ENCODE results near the gene SCP2D1.

Gene SCP2D1

DNA sequence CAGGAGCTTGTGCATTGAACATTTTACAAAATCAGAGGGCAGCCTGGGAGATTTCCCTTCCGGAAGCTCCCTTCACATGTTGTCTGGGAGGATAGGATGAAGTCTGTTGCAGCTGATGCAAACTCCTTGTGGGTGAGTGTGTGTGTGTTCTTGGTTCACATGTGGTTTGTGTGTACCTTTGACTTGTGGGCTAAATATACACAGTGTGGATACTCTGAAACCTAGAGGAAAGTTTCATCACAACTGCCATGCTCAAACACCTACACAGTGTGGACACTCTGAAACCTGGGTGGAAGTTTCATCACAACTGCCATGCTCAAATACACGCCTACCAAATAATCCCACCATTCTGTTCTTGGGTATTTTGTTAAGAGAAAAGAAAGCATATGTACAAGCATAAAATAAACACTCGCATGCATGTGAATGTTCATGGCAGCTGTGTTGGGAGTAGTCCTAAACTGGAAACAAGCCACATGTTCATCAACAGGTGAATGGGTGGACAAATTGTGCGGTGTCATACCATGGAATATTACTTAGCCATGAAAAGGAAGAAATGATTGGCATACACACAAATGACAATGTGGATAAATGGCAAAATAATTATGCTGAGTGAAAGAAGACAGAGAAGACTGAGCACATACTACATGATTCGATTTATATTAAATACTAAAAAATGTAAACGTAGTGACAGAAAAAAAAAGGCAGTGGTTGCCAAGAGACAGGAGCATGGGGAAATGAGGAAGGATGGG lies 1.8 kb downstream of the SCP2D1 start:
- no peak for DNase-seq

DNA sequence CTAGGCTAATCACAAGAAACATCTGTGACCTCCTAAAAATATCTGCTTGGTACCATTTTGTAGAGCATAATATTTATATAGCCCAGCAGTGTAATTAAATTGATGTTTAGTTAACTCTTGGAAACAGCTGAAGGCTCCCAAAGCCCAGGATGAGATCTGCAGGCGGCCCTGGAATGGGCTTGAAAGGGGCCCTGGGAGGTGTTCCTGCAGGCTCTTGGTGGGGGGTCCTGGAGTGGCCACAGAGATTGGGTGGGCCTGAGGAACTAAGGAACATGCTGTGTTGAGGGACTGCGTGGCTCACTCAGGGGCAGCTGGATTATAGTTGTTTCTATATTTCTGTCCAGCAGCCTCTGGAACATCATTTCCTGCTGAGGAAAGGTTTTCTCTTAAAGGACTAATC lies 9.2 kb downstream of the SCP2D1 start:
- DNase-seq: no peak

DNA sequence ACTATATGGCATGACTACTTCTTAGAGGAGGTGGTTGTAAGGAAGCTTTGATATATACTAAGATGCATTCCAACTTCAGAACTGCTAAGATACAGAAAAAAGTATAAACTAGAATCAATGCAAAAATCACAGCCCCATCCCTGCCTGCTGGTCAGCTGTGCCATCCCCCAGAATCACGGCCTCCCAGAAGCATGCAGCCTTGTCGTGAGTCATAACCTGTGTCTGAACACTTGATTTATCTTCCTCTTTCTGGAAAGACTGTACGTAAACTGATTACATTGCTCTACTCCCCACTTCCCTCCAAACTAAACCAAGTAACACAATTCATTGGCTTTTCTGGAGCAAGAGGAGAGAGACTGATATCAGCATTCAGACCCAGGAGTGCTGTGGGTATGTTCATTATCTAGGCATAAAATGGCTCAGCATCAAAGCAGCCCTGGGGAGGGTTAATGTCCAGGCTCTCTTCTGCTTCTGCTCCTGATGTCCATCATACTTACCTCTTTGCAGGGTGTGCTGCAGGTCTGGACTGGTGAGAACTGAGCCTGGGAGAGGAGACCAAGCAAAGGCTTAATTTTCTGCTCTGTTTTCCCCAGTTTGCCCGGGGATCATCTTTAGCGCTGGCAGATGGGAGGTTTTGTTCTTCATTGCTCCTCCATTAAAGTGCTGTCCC lies 18.4 kb downstream of the SCP2D1 start:
- DNase-seq: no peak

DNA sequence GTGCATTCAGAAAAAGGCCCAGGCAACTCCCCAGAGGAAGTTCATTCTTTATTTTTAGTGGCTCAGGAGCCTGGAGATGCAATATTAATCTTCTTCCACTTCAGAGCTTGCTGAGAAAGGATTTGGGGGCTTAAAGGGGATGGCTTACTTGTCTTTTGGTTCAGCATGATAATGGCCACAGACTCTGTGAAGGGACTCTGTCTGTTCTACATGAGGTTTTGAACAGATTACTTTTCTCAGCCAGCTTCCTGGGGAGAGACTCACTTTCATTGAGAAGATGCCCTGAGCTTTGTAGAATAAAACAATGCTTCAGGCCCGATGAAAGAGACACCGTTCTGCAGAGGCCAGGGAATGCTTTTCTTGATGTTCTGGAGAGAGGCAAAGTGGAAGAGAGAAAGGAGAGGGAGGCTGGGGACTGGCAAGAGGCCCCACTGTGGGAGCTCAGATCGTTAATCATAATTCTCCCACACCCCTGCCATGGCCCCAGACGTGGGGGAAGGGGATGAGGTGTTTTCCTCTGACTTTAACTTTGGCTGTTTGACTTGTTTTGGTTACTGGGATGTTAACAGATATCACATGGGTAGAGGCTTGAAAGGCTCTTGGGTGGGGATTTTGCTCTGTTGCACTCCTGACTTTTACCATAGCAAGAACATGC lies 19.1 kb downstream of the SCP2D1 start:
- no peak for DNase-seq

DNA sequence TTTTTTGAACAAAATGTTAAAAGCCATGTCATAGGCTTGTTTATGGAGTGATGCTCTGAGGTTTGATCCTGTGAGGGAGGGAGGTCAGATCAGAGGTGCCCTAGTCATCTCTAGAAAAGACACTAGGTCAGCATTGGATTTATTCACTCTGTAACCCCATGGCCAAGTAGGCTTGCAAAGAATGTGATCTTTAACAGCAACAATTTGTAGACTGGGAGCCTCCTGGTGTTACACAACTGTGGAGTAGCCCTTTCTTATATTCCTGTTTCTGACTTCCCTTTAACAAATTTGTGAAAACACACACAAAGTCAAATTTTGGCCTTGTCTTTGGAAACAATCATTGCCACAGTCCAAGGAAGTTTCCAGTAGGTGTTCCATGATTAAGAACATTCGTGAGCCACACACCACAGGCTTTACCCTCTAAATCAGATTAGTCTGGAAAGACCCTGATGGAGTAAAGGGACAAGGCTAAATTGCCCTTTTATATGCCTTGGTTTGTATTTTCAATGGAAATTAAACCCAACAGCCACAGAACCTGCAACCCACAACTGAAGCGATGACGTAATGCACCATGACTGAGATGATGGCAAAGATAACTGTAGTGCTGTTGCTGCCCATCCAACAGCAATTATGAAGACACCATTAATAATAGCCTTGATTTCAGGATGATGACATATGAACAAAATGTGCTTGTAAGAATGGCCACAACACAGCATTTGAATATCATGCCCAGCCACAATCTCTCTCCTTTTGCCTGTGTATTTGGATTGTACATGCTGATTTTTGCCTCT lies 22.1 kb downstream of the SCP2D1 start:
- no peak for DNase-seq

DNA sequence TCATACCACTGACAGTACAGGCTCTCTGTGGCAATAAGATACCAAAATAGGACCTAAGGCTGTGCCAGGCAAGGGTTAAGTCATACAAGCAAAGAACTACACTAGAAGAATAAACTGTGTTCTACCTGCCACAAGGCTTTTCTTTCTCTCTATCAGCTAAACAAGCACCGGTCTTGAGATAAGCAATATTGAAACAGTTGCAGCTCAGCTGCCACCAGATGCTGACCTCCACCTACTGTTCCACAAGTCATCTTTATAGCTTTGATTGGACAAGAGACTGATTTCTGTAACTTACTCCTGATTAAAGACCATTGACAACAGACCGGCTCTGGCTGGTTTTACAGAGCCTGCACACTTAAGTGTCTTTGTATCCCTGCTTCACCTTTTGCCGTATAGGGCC lies 24.1 kb downstream of the SCP2D1 start:
- DNase-seq: no peak

DNA sequence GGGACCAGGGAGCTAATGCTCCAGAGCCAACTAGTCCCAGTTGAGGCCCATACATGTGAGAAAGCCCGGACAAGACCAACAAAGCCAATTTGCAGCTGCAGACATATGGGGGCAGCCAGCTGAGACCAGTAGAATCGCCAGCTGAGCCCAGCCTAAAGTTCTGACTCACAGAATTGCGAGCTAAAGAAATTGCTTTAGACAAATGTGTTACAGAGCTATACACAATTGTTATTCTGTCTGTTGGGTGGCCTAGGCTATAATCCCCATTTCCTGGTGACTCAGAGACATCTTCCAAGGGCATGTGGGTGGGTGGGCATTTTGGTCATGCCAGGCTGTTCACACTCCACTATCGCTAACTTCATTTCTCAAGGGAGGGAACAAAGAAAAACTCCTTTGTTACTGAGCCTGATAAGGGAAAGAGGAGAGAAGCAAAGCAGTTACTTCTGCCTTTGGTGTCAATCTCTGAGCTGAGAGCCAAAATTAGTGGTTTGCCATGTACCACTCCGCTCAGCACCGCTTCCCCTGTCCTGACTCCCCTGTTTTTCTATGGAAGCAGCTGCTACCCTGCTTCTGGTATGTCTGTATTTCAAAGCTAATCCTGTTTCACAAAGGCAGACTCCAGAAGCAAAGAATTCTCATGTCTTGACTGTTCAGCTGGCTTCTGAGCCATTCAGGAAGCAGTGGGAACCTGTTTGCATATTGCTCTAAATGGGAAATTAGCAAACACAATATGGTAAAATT lies 26.1 kb downstream of the SCP2D1 start:
- DNase-seq: no peak

DNA sequence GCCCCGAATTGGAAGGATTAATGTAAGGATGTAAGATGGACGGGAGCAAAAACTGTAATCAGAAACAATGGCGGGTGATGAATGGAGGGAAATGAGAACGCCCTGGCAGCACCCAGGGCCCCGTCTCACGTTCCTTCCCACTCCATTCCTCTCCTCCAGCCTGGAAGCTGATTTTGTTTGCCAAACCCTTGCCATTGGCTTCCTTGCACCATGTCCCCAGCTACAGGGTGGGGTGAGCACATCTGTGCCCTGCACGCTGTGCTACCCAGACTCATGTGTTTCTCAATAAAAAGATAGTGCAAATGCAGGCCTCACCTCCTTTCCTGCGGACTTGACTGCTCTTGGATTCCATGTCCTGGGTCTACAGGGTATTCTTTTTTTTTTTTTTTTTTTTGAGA lies 26.7 kb downstream of the SCP2D1 start:
- DNase-seq: no peak

DNA sequence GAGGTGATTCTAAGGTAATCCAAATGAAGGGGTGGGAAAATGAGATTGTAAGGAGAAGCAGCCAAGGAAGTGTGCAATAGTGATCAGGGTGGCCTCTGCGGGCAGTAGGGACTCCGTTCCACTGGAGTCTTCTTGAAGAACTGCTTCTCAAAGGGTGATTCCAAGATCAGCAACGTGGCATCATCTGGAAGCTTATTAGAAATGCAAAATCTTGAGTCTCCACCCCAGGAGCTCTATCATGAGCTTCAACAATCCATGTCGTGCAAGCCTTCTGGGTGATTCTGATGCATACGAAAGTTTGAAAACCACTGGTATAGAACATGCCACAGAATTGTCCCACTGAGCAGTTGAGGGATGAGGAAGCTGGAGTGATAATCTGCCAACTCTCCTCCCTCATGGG lies 31.4 kb downstream of the SCP2D1 start:
- no peak for DNase-seq

DNA sequence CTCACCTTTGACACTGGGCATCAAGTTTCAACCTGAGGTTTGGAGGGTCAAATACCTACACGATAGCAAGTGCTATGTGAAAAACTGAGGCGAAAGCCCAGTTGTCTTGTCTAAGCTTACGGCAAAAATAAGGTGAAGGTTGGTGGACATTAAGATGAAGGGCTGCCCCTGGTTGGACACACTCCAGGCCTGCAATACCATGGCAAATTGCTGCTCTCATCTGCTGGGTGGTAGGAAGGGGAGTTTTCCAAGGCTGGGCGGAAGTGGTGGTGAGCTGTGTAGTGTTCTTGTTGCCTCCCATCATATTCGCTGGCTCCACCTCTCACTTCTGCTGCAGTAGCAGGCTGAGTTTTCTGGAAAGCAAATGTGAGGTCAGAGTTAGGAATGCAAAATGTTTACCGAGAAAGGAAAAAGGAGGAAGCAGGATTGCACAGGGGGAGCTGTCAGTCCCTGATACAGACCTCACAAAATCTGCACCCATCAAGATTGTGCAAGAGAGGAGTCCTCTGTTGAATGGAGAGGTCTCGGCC lies 33.7 kb downstream of the SCP2D1 start:
- DNase-seq: no peak

DNA sequence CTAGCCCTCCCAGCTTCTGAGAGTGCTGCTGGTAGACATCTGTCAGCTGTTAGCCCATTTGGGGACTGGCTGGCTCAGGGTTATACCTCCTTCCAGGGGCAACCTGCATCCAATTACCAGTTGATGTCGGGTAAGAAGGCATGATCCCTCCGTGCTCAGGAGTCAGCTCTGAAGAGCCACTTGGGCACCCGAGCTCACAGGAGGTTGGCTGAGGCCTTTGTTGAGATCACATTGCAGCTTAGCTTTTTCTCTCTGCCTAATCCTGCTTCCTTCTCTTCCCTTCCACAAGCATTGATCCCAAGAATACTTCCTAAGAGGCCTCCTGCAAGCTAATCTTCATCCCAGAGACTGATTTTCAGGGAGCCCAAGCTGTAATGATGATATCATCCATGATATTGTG lies 35.5 kb downstream of the SCP2D1 start:
- no peak for DNase-seq

DNA sequence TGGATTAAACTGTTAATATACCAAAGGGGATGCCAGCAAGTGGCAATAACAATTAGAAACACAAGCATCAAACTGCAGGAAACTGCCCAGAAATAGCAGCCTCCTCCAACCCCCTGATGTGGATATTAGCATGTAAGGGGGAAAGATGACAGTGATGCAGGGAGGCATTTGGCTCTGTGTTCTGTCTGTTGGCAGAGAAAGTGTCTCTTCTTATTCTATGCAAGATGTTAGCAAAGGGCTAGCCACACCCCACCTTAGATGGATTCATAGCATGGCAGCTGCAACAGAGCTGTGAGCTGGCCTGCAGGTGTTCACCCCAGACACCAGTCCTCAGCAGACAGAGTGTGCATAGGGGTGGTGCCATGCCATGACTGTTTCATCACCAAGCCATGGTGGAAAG lies 38.0 kb downstream of the SCP2D1 start:
- no peak for DNase-seq

DNA sequence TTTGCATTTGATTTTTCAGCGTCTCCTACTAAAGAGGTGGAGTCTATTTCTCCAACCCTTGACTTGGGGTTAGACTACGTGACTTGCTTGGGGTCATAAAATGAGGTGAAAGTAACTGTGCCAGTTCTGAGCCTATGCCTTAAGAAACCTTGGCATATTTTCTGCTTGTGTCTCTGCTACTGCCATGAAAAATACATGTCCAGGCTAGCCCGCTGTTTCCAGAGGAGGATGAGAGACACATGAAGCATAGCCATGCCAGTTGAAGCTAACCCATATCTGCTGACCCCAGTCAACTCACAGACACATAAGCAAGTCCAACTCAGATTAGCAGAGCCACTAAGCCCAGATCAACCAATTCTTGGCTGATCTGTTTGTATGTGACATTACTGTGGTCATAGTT lies 38.7 kb downstream of the SCP2D1 start:
- no peak for DNase-seq

DNA sequence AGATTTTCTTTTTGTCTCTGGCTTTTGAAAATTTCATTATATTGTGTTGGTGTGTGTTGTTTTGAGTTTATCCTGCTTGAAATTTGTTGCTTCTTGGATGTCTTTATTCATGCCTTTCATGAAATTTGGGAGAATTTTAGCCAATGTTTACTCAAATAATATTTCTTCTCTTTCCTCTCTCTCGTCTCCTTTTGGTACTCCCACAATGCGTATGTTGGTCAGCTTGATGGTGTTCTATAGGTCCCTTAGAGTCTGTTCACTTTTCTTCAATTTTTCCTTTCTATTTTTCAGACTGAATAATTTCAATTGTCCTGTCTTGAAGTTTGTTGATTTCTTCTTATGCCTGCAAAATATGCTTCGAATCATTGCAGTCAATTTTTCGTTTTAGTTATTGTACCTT lies 39.6 kb downstream of the SCP2D1 start:
- DNase-seq: no peak

DNA sequence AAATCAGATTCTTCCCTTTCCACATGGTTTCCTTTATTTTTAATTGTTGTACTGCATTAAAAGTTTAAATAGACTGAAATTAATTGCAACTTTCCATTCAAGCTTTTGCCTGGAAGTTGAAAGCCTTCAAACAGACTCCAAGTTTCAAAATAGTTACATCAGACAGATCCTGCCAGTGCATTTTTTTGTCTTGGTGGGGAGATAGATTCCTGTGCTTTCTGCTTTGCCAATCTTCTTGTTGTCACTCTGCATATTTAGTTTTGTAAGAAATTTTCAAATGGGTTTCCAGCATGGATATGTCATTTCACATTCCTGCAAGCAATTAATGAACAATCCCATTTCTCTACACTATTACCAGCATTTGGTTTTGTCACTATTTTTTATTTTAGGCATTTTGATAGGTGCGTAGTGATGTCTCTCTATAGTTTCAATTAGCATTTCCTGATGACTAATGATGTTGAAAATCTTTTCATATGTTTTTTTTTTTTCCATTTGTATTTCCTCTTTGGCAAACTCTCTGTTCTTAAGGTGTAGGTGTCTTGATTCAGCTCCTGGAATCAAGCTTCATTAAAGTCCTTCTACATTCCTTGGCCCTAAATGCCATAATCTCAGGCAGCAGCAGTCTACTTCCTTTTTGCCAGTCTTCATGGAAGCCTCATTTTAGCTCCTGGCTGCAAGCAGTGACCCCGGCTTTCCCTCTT lies 40.5 kb downstream of the SCP2D1 start:
- DNase-seq: no peak

DNA sequence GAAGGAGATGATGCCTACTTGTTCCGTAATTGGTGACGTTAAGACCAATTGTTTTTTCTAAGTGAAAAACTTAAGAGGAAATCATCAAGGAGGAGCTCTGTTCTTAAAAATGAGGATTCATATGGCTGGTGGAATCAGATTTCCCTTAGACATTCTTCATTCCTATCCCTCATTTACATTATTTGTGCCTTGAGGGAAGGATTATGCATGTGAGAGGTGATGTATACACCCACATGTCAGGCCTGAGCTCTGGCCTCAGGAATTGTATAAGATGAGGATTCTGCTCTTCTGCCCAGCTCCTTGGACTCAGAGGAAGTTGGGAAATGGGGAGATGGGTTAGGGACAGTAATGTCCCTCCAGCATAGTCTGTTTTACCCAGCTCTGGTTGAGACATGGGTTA lies 42.3 kb downstream of the SCP2D1 start:
- no peak for DNase-seq

DNA sequence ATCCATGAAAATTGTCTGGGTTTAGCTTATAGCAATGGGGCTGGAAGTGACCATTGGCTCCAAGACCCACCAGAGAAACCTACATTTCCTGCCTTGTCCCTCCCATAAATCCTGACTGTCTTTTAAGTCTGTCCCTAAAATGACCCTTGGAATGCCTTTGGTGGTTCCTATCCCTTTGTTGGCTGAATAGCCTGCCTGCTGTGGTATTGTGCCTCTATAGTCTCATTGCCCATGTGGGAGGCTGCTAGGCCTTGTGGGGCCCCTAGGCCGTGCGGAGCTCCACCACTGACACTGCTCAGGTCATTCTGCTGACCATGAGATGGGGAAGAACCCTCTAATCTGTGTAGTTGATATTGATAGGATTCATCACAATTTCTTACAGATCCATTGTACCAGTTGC lies 43.3 kb downstream of the SCP2D1 start:
- DNase-seq: no peak

DNA sequence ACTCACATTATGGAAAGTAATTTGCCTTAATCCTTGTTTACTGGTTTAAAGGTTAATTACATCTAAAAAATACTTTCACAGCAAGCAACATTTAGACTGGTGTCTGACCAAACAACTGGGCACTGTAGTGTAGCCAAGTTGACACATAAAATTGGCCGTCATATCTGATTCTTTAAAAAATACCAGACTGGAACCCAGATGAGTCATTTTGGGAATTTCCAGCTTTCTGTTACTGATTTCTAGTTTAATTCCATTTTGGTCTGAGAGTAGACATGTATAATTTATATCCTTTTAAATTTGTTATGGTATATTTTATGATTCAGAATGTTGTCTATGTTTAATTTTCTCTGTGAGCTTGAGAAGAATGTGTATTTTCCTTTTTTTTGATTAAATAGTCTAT lies 44.1 kb downstream of the SCP2D1 start:
- no peak for DNase-seq

DNA sequence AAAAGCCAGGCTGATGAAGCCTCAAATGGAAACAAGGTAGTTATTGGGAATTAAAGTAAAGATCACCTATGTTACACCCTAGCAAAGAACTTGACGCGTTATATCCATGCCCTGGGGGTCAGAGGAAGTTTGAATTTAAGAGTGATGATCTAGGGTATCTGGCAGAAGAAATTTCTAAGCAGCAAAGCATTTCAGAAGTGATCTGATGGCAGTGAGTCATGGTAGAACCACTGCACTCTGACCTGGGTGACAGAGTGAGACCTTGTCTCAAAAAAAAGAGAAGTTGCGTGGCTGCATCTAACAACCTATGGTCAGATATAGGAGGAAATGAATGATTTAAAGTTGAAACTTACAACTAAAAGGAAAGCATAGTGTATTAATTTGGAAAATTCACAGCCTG lies 45.2 kb downstream of the SCP2D1 start:
- no peak for DNase-seq
